ENCODE measurements around the gene THOC3.
"Not testable (repeated sequence)": the region's sequence is repeated elsewhere in the genome, so short reads cannot be mapped to it uniquely, and the experiment has no call there.

The THOC3 gene

GRCh38 chr5:175940632-175941031 is 27.5 kb downstream of the THOC3 start:
- not testable (repeated sequence) for DNase-seq (ENCODE audit: low spot score)

DNA sequence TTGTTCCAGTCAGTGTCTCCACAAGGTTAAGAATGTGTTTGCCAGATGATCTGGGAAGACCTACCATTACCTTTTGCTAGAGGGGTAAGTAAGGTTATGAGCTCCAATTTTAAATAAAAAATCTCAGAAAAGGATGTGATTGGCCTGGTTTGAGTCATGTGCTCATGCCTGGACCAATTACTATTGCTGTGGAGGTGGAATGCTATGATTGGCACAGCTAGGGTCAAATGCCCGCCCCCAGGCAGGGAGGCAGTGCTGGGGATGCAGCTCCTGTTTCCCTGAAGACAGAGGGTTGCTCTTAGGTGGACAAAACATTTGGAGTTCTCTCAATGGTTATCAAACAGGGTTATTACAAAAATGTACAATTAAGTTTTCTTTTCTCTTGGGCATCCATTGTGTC is 29.6 kb downstream of the THOC3 start:
- not testable (repeated sequence) for DNase-seq (ENCODE audit: low spot score)

DNA sequence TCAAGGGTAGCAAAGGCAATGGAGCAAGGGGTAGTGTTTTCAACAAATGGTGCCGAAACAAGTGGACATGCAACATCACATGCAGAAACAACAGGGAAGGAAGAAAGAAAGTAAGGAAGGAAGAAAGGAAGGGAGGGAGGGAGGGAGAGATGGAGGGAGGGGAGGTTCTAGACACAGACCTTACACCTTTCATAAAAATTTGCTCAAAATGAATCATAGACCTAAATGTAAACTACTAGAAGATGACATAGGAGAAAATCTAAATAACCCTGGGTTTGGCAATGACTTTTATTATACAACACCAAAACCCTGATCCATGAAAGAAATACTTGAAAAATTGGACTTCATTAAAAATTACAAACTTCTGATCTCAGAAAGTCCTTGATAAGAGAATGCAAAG is 39.4 kb downstream of the THOC3 start:
- DNase-seq (ENCODE audit: low spot score), result not testable (repeated sequence)

GRCh38 chr5:175925106-175925505 is 43.0 kb downstream of the THOC3 start:
- DNase-seq (ENCODE audit: low spot score), result not testable (repeated sequence)

DNA sequence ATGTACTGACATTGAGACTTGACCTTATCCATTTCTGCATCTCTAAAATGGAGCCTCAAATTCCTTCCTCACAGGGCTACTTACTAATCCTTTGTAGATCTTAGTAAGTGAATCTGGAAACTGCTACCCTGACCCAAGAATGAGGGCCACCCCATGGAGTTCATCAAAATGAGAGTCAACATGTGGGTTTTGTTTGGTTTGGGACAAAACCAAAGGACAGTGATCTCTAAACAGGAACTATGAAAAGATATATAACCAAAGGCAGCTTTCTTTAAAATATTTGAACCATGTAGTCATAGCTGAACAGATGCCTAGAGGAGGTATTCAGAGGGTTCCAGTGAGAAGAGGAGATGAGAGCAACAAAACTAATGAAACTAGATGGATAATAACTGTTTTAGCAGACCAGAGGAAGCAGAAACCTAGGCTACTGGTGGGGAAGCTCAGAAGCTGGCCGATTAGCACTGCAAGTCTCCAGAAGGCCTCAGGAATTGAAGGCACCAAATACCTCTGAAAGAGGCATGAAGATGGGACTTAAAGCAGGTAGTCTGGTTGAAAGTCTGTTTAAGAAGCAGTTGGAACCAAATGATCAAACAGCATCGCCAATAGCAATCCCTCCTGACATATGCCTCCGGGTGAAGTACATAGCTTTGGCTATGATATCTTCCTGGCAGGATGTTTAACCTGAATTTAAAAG is 45.8 kb downstream of the THOC3 start:
- DNase-seq (ENCODE audit: low spot score), result no peak

DNA sequence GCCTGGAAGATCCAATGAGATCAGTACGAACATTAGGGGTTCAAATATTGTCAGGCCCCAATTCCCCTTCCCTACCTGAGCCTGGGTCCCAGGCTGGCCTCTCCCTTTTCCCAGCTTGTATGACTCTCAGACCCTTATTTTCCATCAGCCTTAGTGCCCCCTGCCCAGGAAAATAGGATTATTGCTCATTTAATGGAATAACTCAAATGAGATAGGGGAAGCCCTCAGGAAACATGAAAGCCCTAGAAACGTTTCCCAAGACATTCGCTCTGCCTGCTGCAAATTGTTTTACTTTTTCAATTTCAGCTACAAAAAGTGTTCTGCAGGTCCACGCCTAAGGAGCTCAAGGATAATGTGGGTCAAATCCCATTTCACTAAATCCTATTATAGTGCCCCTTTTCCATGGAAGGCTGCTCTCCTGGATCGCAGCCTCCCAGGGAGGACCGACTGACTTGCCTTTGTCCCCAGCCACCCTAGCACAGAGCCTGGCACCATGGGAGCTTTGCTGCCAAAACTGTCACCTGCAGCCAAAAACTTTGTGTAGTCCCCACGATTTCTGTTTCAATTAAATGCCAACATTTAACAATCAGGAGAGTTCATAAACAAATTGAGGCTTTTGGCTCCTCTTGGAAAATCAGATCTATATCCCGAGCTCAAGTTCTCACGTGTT is 46.9 kb downstream of the THOC3 start:
- DNase-seq (ENCODE audit: low spot score), result no peak

DNA sequence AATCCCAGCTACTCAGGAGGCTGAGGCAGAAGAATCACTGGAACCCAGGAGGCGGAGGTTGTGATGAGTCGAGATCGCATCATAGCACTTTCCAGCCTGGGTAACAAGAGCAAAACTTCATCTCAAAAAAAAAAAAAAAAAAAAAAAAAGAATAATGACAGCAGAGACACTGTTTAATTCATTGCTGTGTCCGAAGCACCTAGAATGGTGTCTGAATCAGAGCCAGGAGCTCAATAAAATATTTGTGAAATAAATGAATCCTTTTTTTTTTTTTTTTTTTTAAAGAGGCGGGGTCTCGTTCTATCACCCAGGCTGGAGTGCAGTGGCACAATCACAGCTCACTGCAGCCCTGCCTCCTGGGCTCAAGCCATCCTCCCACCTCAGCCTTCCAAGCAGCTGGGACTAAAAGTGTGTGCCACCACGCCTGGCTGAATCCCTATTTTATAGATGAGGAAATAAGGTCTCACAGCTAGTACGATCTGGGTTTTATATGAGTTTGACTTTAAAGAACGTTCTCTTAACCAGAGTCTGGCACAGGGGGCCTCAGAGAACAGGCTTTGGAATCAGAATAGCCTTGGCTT is 47.8 kb downstream of the THOC3 start:
- DNase-seq (ENCODE audit: low spot score), result no peak

GRCh38 chr5:175915066-175916037 is 52.8 kb downstream of the THOC3 start:
- not testable (repeated sequence) for DNase-seq (ENCODE audit: low spot score)

DNA sequence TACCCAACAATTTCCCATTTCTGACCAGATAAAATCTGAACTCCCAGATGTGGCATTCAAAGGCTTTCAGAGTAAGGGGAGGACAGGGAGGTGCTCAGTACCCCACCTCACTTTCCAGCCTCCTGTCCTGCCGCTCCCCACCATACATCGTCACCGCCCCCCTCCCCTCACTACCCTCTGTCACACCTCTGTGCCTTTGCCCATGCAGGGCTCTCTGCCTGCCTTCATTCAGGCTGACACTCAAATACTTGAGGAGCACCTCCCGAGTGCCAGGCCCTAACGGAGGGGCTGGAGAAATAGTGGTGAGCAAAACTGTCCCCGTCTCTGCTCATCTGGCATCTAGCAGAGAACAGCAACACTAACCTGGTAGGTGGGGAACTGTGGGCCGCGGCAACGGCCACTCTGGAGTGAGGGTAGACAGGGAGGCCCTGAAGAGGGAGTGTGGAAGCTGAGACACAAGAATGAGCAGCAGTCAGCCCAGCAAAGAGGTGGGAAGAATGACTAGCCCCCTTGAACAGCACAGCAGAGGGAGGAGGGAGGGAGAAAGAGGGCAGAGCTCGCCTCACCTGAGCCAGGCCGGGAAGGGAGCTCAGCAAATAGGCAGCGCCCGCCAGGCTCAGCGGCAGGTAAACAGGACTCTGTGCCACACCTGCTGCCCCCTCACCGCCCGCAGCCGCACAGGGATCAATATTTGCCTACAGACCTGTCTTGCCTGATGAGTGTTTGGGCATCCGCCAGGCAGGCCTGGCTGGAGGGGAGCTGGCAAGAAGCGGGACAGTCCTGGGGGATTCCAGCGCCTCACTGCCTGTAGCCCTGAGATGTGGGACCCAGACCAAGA is 54.1 kb downstream of the THOC3 start:
- DNase-seq (ENCODE audit: low spot score), result not testable (repeated sequence)

DNA sequence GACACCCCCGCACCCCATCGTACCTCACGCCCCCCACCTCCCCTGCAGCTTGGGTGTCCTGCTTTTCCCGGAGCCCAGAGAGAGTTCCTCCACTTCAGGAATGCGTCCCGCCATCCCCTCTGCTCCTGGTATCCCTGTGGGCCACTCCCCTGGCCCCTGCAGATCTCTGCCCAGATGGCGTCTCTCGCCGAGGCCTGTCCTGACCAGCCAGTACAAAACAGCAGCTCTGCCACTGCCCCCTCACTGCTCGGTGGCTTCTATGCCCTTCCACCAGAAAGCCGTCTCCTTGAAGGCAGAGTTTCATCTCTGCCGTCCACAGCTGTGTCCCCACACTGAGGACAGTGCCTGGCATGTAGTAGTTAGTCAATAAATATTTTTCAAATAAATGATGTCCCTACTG is 58.0 kb downstream of the THOC3 start:
- DNase-seq (ENCODE audit: low spot score), result not testable (repeated sequence)
